Endothelial cell (in vitro differentiated cells): ENCODE data around the gene MEX3B. TPM values are rescaled to one million over a fixed set of nuclear protein-coding genes. Genes with fewer than 3 reads are reported as not detected.

Experiments used
- DNase-seq: peaks from one replicate; pipeline ENCODE4 v3.0.0; 2021; ENCODE audit warnings: low spot score
- H3K27ac Mint-ChIP-seq: one replicate; pipeline ENCODE4 v1.8.0; 2021; ENCODE audit warnings: mixed read lengths, inconsistent platforms; ENCODE audit not compliant: unreplicated experiment
- H3K27me3 Mint-ChIP-seq: one replicate; pipeline ENCODE4 v1.8.0; 2021; ENCODE audit warnings: mild to moderate bottlenecking, moderate library complexity, mixed read lengths, inconsistent platforms; ENCODE audit not compliant: unreplicated experiment
- H3K36me3 Mint-ChIP-seq: one replicate; pipeline ENCODE4 v1.8.0; 2021; ENCODE audit warnings: mild to moderate bottlenecking, low read depth, mixed read lengths, inconsistent platforms; ENCODE audit not compliant: unreplicated experiment
- H3K4me1 Mint-ChIP-seq: one replicate; pipeline ENCODE4 v1.8.0; 2021; ENCODE audit warnings: mild to moderate bottlenecking, mixed read lengths, inconsistent platforms; ENCODE audit not compliant: unreplicated experiment
- H3K4me3 Mint-ChIP-seq: one replicate; pipeline ENCODE4 v1.8.0; 2021; ENCODE audit warnings: mild to moderate bottlenecking, mixed read lengths, inconsistent platforms; ENCODE audit not compliant: unreplicated experiment
- H3K9me3 Mint-ChIP-seq: one replicate; pipeline ENCODE4 v1.8.0; 2021; ENCODE audit warnings: mixed read lengths, inconsistent platforms; ENCODE audit not compliant: unreplicated experiment
- CTCF ChIP-seq: fragments of 200-600 bp; sonication (generic); IDR thresholded peaks from one replicate; pipeline ENCODE4 v1.5.0; 2021; ENCODE audit warnings: antibody characterized with exemption; ENCODE audit not compliant: unreplicated experiment
- total RNA-seq: library from RNA; stranded (reverse); fragmentation: NEBNext Ultra II Directional; extraction: Animal tissue kit (Norgen Biotek cat#: 25700); gene quantifications from one replicate; pipeline ENCODE4 v1.2.1, GENCODE V29; 2021; ENCODE audit not compliant: unreplicated experiment

Gene MEX3B
- total RNA-seq, 1 donor from 2014 or later: 98.2 TPM

- no peak for TF ChIP-seq CTCF
- Mint-ChIP-seq H3K27ac (peak overlapping the region; percentile 94), H3K27me3 (peaks cover 10% of the 10 kb centered on the region), H3K36me3 (peaks cover 7% of the 10 kb centered on the region), H3K4me3 (peak overlapping the region; percentile 92), H3K4me1 (peaks cover 41% of the 10 kb centered on the region), H3K9me3 (no peaks in the 10 kb centered on the region)
- DNase-seq: no peak
Observed at GRCh38 chr15:82048811-82049210, 3.0 kb upstream of the MEX3B start.

- Mint-ChIP-seq H3K4me3 (peak overlapping the region; percentile 92), H3K36me3 (peaks cover 15% of the 10 kb centered on the region), H3K4me1 (peaks cover 46% of the 10 kb centered on the region), H3K27me3 (peaks cover 13% of the 10 kb centered on the region), H3K9me3 (no peaks in the 10 kb centered on the region), H3K27ac (peak overlapping the region; percentile 94)
- TF ChIP-seq CTCF: peak; percentile 45
- DNase-seq: peak; percentile 49
Observed at GRCh38 chr15:82047453-82048400, 1.9 kb upstream of the MEX3B start.

- peak overlapping the region; percentile 93 for H3K4me3 Mint-ChIP-seq
- H3K27ac Mint-ChIP-seq: peak overlapping the region; percentile 94
- H3K4me1 Mint-ChIP-seq: peaks cover 44% of the 10 kb centered on the region
- peak; percentile 99 for DNase-seq
- no peaks in the 10 kb centered on the region for H3K9me3 Mint-ChIP-seq
- peaks cover 17% of the 10 kb centered on the region for H3K36me3 Mint-ChIP-seq
- H3K27me3 Mint-ChIP-seq: peaks cover 13% of the 10 kb centered on the region
- TF ChIP-seq CTCF: peak; percentile 86
Observed at GRCh38 chr15:82046666-82047452, 1.0 kb upstream of the MEX3B start.

- H3K4me1 Mint-ChIP-seq: peaks cover 42% of the 10 kb centered on the region
- H3K27ac Mint-ChIP-seq: peak overlapping the region; percentile 84
- H3K36me3 Mint-ChIP-seq: peaks cover 17% of the 10 kb centered on the region
- peak; percentile 55 for DNase-seq
- no peaks in the 10 kb centered on the region for H3K9me3 Mint-ChIP-seq
- peaks cover 13% of the 10 kb centered on the region for H3K27me3 Mint-ChIP-seq
- peak overlapping the region; percentile 99 for H3K4me3 Mint-ChIP-seq
- TF ChIP-seq CTCF: no peak
Observed at GRCh38 chr15:82045179-82045891, 483 bp downstream of the MEX3B start.
